GM23248 (cell line): ENCODE measurements around the gene APCDD1. TPM values are rescaled to one million over a fixed set of nuclear protein-coding genes. Genes with fewer than 3 reads are reported as not detected.

Source experiments
- DNase-seq: peaks from one replicate; pipeline ENCODE4 v3.0.0-alpha.2; 2015
- H2AFZ ChIP-seq: fragments of 200-600 bp; sonication (generic); 2 replicates; pipeline ENCODE4 v1.6.1; 2016; ENCODE audit warnings: antibody characterized with exemption
- H3F3A ChIP-seq: fragments of 200-600 bp; sonication (generic); 2 replicates; pipeline ENCODE4 v1.6.1; 2016; ENCODE audit warnings: mild to moderate bottlenecking, antibody characterized with exemption, mixed run types; ENCODE audit not compliant: insufficient read depth
- H3K27ac ChIP-seq: fragments of 200-600 bp; sonication (generic); 2 replicates; pipeline ENCODE4 v1.5.1; 2016; ENCODE audit warnings: mild to moderate bottlenecking
- H3K27me3 ChIP-seq: fragments of 200-600 bp; sonication (generic); replicated peaks from 2 replicates; pipeline ENCODE4 v1.6.1; 2016; ENCODE audit warnings: mild to moderate bottlenecking; ENCODE audit not compliant: insufficient read depth
- H3K36me3 ChIP-seq: fragments of 200-600 bp; sonication (generic); 2 replicates; pipeline ENCODE4 v1.6.1; 2016; ENCODE audit warnings: low read depth, mild to moderate bottlenecking
- H3K4me1 ChIP-seq: fragments of 200-600 bp; sonication (generic); 2 replicates; pipeline ENCODE4 v1.6.1; 2016; ENCODE audit warnings: mild to moderate bottlenecking; ENCODE audit not compliant: insufficient read depth
- H3K4me2 ChIP-seq: fragments of 200-600 bp; sonication (generic); one replicate; pipeline ENCODE4 v1.6.1; 2016; ENCODE audit warnings: mild to moderate bottlenecking; ENCODE audit not compliant: unreplicated experiment
- H3K4me3 ChIP-seq: fragments of 200-600 bp; sonication (generic); 2 replicates; pipeline ENCODE4 v1.5.1; 2016; ENCODE audit warnings: mild to moderate bottlenecking
- H3K79me2 ChIP-seq: fragments of 200-600 bp; sonication (generic); 2 replicates; pipeline ENCODE4 v1.6.1; 2016; ENCODE audit warnings: mild to moderate bottlenecking; ENCODE audit not compliant: insufficient read depth
- H3K9ac ChIP-seq: fragments of 200-600 bp; sonication (generic); 2 replicates; pipeline ENCODE4 v1.6.1; 2016; ENCODE audit warnings: mild to moderate bottlenecking
- H3K9me2 ChIP-seq: fragments of 200-600 bp; sonication (generic); 2 replicates; pipeline ENCODE4 v1.6.1; 2016; ENCODE audit warnings: mixed run types, mild to moderate bottlenecking, moderate library complexity; ENCODE audit not compliant: insufficient read depth
- H3K9me3 ChIP-seq: fragments of 200-600 bp; sonication (generic); one replicate; pipeline ENCODE4 v1.6.1; 2017; ENCODE audit warnings: low read depth
- H4K20me1 ChIP-seq: fragments of 200-600 bp; sonication (generic); 2 replicates; pipeline ENCODE4 v1.6.0; 2016; ENCODE audit not compliant: insufficient read depth
- EZH2 ChIP-seq: fragments of 200-600 bp; sonication (generic); IDR thresholded peaks from 2 replicates; pipeline ENCODE4 v1.6.1; 2018; ENCODE audit warnings: antibody characterized with exemption, mild to moderate bottlenecking; ENCODE audit not compliant: insufficient read depth, poor library complexity, severe bottlenecking
- EZH2phosphoT487 ChIP-seq: fragments of 200-600 bp; sonication (generic); IDR thresholded peaks from 2 replicates; pipeline ENCODE4 v1.6.1; 2018; ENCODE audit warnings: antibody characterized with exemption, moderate library complexity, mild to moderate bottlenecking, low read depth; ENCODE audit not compliant: insufficient read depth
- WGBS, 2 experiments: methylation state at CpG; one replicate each; pipeline ENCODE4 v1.1.6; 2015 to 2017; ENCODE audit warnings: low lambda C conversion rate in 2 of 2, low coverage in 1 of 2; ENCODE audit errors: missing lambda C conversion rate in 2 of 2; 5-methylcytosine and 5-hydroxymethylcytosine counted together
- in situ Hi-C: fragments of 300-500 bp; cut with MboI; formaldehyde crosslinking; loops from 2 replicates; pipeline ENCODE4 v1.15.0; 2020
- polyA plus RNA-seq: library from polyadenylated mRNA; unstranded; fragments of >200 nt; fragmentation: Nextera tagmentation; extraction: Ambion mirVana; gene quantifications from 2 replicates; pipeline ENCODE4 v1.2.1, GENCODE V29; 2016
- total RNA-seq: library from RNA; depleted of rRNA; stranded (reverse); fragments of >200 nt; shearing (Covaris generic); gene quantifications from 2 replicates; pipeline ENCODE4 v1.2.3, GENCODE V29; 2014

Gene APCDD1
- total and polyA plus RNA-seq, 2 experiments from 2014 or later = 0.30 TPM; not detected in 1

GRCh38 chr18:10456718-10457117, 2.3 kb downstream of the APCDD1 start:
- H2AFZ ChIP-seq = no peak overlapping the region
- no peaks in the 10 kb centered on the region for H3K9me2 ChIP-seq
- no peak for DNase-seq
- H3K4me1 ChIP-seq = no peaks in the 10 kb centered on the region
- no peaks in the 10 kb centered on the region for H3K36me3 ChIP-seq
- in situ Hi-C loops = no loop called here
- no peaks in the 10 kb centered on the region for H3F3A ChIP-seq
- H3K79me2 ChIP-seq = no peaks in the 10 kb centered on the region
- H3K4me2 ChIP-seq = no peak overlapping the region
- 65 to 68% methylated on average over 4 of the region's 4 CpGs for whole genome bisulfite sequencing, 2 experiments
- no peak overlapping the region for H3K27ac ChIP-seq
- TF ChIP-seq EZH2phosphoT487 (no peak), EZH2 (no peak)
- H3K27me3 ChIP-seq = peaks cover 54% of the 10 kb centered on the region
- no peak overlapping the region for H3K4me3 ChIP-seq
- no peaks in the 10 kb centered on the region for H4K20me1 ChIP-seq
- no peak overlapping the region for H3K9ac ChIP-seq
- H3K9me3 ChIP-seq = no peaks in the 10 kb centered on the region

GRCh38 chr18:10457128-10457527, 2.7 kb downstream of the APCDD1 start:
- H3K9ac ChIP-seq = no peak overlapping the region

GRCh38 chr18:10457767-10458166, 3.3 kb downstream of the APCDD1 start:
- Histone ChIP-seq H3K4me1 (no peaks in the 10 kb centered on the region), H3K79me2 (no peaks in the 10 kb centered on the region), H3K27ac (no peak overlapping the region), H3K36me3 (no peaks in the 10 kb centered on the region), H3K4me3 (no peak overlapping the region), H3K4me2 (no peak overlapping the region), H3F3A (no peaks in the 10 kb centered on the region), H3K9ac (no peak overlapping the region), H3K27me3 (peaks cover 47% of the 10 kb centered on the region), H4K20me1 (no peaks in the 10 kb centered on the region), H3K9me3 (no peaks in the 10 kb centered on the region), H3K9me2 (no peaks in the 10 kb centered on the region), H2AFZ (no peak overlapping the region)
- DNase-seq = no peak
- WGBS, 2 experiments = 76 to 80% methylated on average over 2 of the region's 2 CpGs
- TF ChIP-seq EZH2phosphoT487 (no peak), EZH2 (no peak)
- in situ Hi-C loops = no loop called here

More at GRCh38 chr18:10457128-10457527, 2.7 kb downstream of the APCDD1 start:
- H3K4me1 ChIP-seq = no peaks in the 10 kb centered on the region
- H3K79me2 ChIP-seq = no peaks in the 10 kb centered on the region
- in situ Hi-C loops = no loop called here
- H3K27me3 ChIP-seq = peaks cover 50% of the 10 kb centered on the region
- no peak overlapping the region for H2AFZ ChIP-seq
- WGBS, 2 experiments = 93 to 95% methylated on average over 2 of the region's 2 CpGs
- no peak for TF ChIP-seq EZH2phosphoT487
- TF ChIP-seq EZH2 = no peak
- no peaks in the 10 kb centered on the region for H3K9me2 ChIP-seq
- DNase-seq = no peak
- no peaks in the 10 kb centered on the region for H3K36me3 ChIP-seq
- H3K27ac ChIP-seq = no peak overlapping the region
- no peaks in the 10 kb centered on the region for H3K9me3 ChIP-seq
- no peaks in the 10 kb centered on the region for H4K20me1 ChIP-seq
- H3K4me2 ChIP-seq = no peak overlapping the region
- no peak overlapping the region for H3K4me3 ChIP-seq
- H3F3A ChIP-seq = no peaks in the 10 kb centered on the region

DNA sequence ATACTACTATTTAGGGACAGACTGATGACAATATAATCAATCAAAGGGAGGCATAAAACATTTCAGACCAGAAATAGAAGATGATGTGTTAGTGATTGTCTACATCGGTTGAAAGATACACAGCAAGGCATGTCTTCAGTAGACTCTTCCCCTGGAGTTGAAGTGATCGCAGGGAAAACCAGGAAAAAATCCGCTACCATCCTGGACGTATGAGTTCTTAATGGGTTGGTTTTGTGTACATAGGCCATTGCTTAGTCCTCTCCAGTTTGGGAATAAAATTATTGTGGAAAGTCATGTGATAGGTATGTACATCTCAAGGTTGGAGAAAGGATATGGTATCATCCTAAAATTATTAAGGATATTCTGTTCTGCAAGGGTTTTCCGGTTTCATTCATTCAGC, 4.3 kb downstream of the APCDD1 start:
- no peak for DNase-seq
- Histone ChIP-seq H3K4me3 (no peak overlapping the region), H3K9me3 (no peaks in the 10 kb centered on the region), H3K36me3 (no peaks in the 10 kb centered on the region), H3K79me2 (no peaks in the 10 kb centered on the region), H3K9me2 (no peaks in the 10 kb centered on the region), H2AFZ (no peak overlapping the region), H3K27me3 (peaks cover 40% of the 10 kb centered on the region), H4K20me1 (no peaks in the 10 kb centered on the region), H3K4me2 (no peak overlapping the region), H3K27ac (no peak overlapping the region), H3K4me1 (no peaks in the 10 kb centered on the region), H3K9ac (no peak overlapping the region), H3F3A (no peaks in the 10 kb centered on the region)
- TF ChIP-seq EZH2 (no peak), EZH2phosphoT487 (no peak)
- 82 to 83% methylated on average over 5 of the region's 5 CpGs for WGBS, 2 experiments
- in situ Hi-C loops = no loop called here

DNA sequence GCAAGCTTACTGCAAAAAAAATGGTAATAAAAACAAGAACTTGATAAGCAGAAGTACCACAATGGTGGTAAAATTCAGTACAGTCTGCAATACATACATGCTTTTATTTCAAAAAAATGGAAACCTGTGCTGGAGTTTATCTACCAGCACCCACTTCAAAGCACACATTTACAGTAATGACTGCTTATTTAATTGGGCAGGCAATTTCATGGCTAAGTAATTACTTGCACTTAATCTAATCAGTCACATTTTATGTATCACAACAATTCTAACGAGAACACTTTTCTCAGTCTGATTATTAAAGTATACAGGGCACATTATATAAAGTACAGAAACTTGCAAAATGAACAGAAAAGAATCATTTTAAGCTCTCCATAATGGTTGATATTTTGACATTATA, 5.2 kb downstream of the APCDD1 start:
- H2AFZ ChIP-seq = no peak overlapping the region
- no peak overlapping the region for H3K4me2 ChIP-seq
- DNase-seq = no peak
- no peaks in the 10 kb centered on the region for H3K9me3 ChIP-seq
- no peaks in the 10 kb centered on the region for H3K79me2 ChIP-seq
- no peaks in the 10 kb centered on the region for H3K36me3 ChIP-seq
- no peak overlapping the region for H3K27ac ChIP-seq
- H3F3A ChIP-seq = no peaks in the 10 kb centered on the region
- H3K4me3 ChIP-seq = no peak overlapping the region
- TF ChIP-seq EZH2 (no peak), EZH2phosphoT487 (no peak)
- in situ Hi-C loops = no loop called here
- peaks cover 35% of the 10 kb centered on the region for H3K27me3 ChIP-seq
- WGBS, 2 experiments = 0 to 6% methylated on average over 1 of the region's 1 CpG
- H3K9ac ChIP-seq = no peak overlapping the region
- H3K4me1 ChIP-seq = no peaks in the 10 kb centered on the region
- H3K9me2 ChIP-seq = no peaks in the 10 kb centered on the region
- no peaks in the 10 kb centered on the region for H4K20me1 ChIP-seq
